HG03439 (cell line): ENCODE data around the gene POU6F2.

ENCODE experiments used
- ATAC-seq: cut with Tn5 transposase; IDR thresholded peaks from one replicate; pipeline ENCODE4 v1.9.1; 2021; ENCODE audit warnings: mild to moderate bottlenecking, moderate library complexity; ENCODE audit not compliant: unreplicated experiment

The POU6F2 gene

GRCh38 chr7:39069031-39069430 lies 91.3 kb downstream of the POU6F2 start:
- ATAC-seq = no peak

- no peak for ATAC-seq
These were observed 92.5 kb downstream of the POU6F2 start for GRCh38 chr7:39069896-39070881.

- ATAC-seq = no peak
These were observed 93.4 kb downstream of the POU6F2 start for GRCh38 chr7:39071116-39071515.

- no peak for ATAC-seq
These were observed 95.7 kb downstream of the POU6F2 start for GRCh38 chr7:39073432-39073831.

GRCh38 chr7:39075210-39075609 lies 97.5 kb downstream of the POU6F2 start:
- ATAC-seq = no peak

GRCh38 chr7:39083781-39084180 lies 106.1 kb downstream of the POU6F2 start:
- no peak for ATAC-seq

- no peak for ATAC-seq
These were observed 106.6 kb downstream of the POU6F2 start for GRCh38 chr7:39084349-39084748.

- no peak for ATAC-seq
These were observed 107.5 kb downstream of the POU6F2 start for GRCh38 chr7:39085189-39085588.

- no peak for ATAC-seq
These were observed 107.9 kb downstream of the POU6F2 start for GRCh38 chr7:39085590-39086049.

GRCh38 chr7:39086638-39087360 lies 109.1 kb downstream of the POU6F2 start:
- ATAC-seq = no peak

- no peak for ATAC-seq
These were observed 111.3 kb downstream of the POU6F2 start for GRCh38 chr7:39088730-39089593.

GRCh38 chr7:39091145-39091544 lies 113.4 kb downstream of the POU6F2 start:
- no peak for ATAC-seq

- ATAC-seq = no peak
These were observed 114.1 kb downstream of the POU6F2 start for GRCh38 chr7:39091774-39092173.

- ATAC-seq = no peak
These were observed 117.0 kb downstream of the POU6F2 start for GRCh38 chr7:39094731-39095130.

- no peak for ATAC-seq
These were observed 118.3 kb downstream of the POU6F2 start for GRCh38 chr7:39095875-39096619.

- ATAC-seq = no peak
These were observed 120.8 kb downstream of the POU6F2 start for GRCh38 chr7:39098506-39098905.

GRCh38 chr7:39099146-39099545 lies 121.4 kb downstream of the POU6F2 start:
- ATAC-seq = no peak

GRCh38 chr7:39100270-39100669 lies 122.6 kb downstream of the POU6F2 start:
- ATAC-seq = no peak

GRCh38 chr7:39102234-39102633 lies 124.5 kb downstream of the POU6F2 start:
- ATAC-seq = no peak

GRCh38 chr7:39105720-39106119 lies 128.0 kb downstream of the POU6F2 start:
- ATAC-seq = no peak
